Measurements from ENCODE around the gene PIK3CB. TPM values are rescaled to one million over a fixed set of nuclear protein-coding genes. Genes with fewer than 3 reads are reported as not detected.
"Not testable (repeated sequence)": the region's sequence is repeated elsewhere in the genome, so short reads cannot be mapped to it uniquely, and the experiment has no call there.

Gene PIK3CB
- polyA plus RNA-seq, 1 experiment, result 4.9 TPM

- TF ChIP-seq CTCF (IDR thresholded peaks at IDR 0.05; ENCODE audit: insufficient read depth, low read depth, low read length), result no peak
- POLR2A ChIA-PET, result no interaction called here
- no peak for DNase-seq (ENCODE audit: low read depth)
- H3K4me3 ChIP-seq (ENCODE audit: low read depth, low read length), result no peak overlapping the region
- H3K36me3 ChIP-seq (ENCODE audit: control insufficient read depth, insufficient read depth, low read length), result no peaks in the 10 kb centered on the region
- no peaks in the 10 kb centered on the region for H3K27me3 ChIP-seq (ENCODE audit: control insufficient read depth, insufficient read depth, low read length)
- CTCF ChIA-PET, result interaction anchor here (0.7 kb wide), 1 partner anchor 15 kb away, joined by 4 read pairs; no protein-coding TSS in a partner anchor
Measured at GRCh38 chr3:138803006-138803653, 31.6 kb downstream of the PIK3CB start.

GRCh38 chr3:138802223-138802622 lies 32.5 kb downstream of the PIK3CB start:
- H3K36me3 ChIP-seq (ENCODE audit: control insufficient read depth, insufficient read depth, low read length); DNase-seq (ENCODE audit: low read depth); H3K27me3 ChIP-seq (ENCODE audit: control insufficient read depth, insufficient read depth, low read length); POLR2A ChIA-PET; H3K4me3 ChIP-seq (ENCODE audit: low read depth, low read length): not testable (repeated sequence)
- CTCF ChIA-PET, result interaction anchor here (0.7 kb wide), 1 partner anchor 16 kb away, joined by 4 read pairs; no protein-coding TSS in a partner anchor

- DNase-seq (ENCODE audit: low read depth), result no peak
- CTCF ChIA-PET, result no interaction called here
- POLR2A ChIA-PET, result no interaction called here
Measured at GRCh38 chr3:138801792-138802191, 32.9 kb downstream of the PIK3CB start.

GRCh38 chr3:138800248-138800647 lies 34.5 kb downstream of the PIK3CB start:
- no peak for DNase-seq (ENCODE audit: low read depth)
- ChIA-PET CTCF (no interaction called here), POLR2A (no interaction called here)
- Histone ChIP-seq H3K27me3 (ENCODE audit: control insufficient read depth, insufficient read depth, low read length) (no peaks in the 10 kb centered on the region), H3K36me3 (ENCODE audit: control insufficient read depth, insufficient read depth, low read length) (no peaks in the 10 kb centered on the region), H3K4me3 (ENCODE audit: low read depth, low read length) (no peak overlapping the region)
- no peak for TF ChIP-seq CTCF (IDR thresholded peaks at IDR 0.05; ENCODE audit: insufficient read depth, low read depth, low read length)

More at GRCh38 chr3:138801792-138802191, 32.9 kb downstream of the PIK3CB start:
- H3K27me3 ChIP-seq (ENCODE audit: control insufficient read depth, insufficient read depth, low read length), result no peaks in the 10 kb centered on the region
- no peaks in the 10 kb centered on the region for H3K36me3 ChIP-seq (ENCODE audit: control insufficient read depth, insufficient read depth, low read length)
- TF ChIP-seq CTCF (IDR thresholded peaks at IDR 0.05; ENCODE audit: insufficient read depth, low read depth, low read length), result no peak
- no peak overlapping the region for H3K4me3 ChIP-seq (ENCODE audit: low read depth, low read length)

- H3K4me3 ChIP-seq (ENCODE audit: low read depth, low read length), result no peak overlapping the region
- POLR2A ChIA-PET, result no interaction called here
- no peaks in the 10 kb centered on the region for H3K36me3 ChIP-seq (ENCODE audit: control insufficient read depth, insufficient read depth, low read length)
- no peak for DNase-seq (ENCODE audit: low read depth)
- H3K27me3 ChIP-seq (ENCODE audit: control insufficient read depth, insufficient read depth, low read length), result no peaks in the 10 kb centered on the region
- TF ChIP-seq CTCF (IDR thresholded peaks at IDR 0.05; ENCODE audit: insufficient read depth, low read depth, low read length), result no peak
- CTCF ChIA-PET, result no interaction called here
Measured at GRCh38 chr3:138799822-138800221, 34.9 kb downstream of the PIK3CB start.

- CTCF ChIA-PET, result no interaction called here
- DNase-seq (ENCODE audit: low read depth), result no peak
- no peak overlapping the region for H3K4me3 ChIP-seq (ENCODE audit: low read depth, low read length)
- TF ChIP-seq CTCF (IDR thresholded peaks at IDR 0.05; ENCODE audit: insufficient read depth, low read depth, low read length), result no peak
- no peaks in the 10 kb centered on the region for H3K27me3 ChIP-seq (ENCODE audit: control insufficient read depth, insufficient read depth, low read length)
- no peaks in the 10 kb centered on the region for H3K36me3 ChIP-seq (ENCODE audit: control insufficient read depth, insufficient read depth, low read length)
- POLR2A ChIA-PET, result no interaction called here
Measured at GRCh38 chr3:138797508-138798038, 37.2 kb downstream of the PIK3CB start.

All from BJ (cell line).